K562 (cell line): ENCODE results near the gene ORAI1. TPM values are rescaled to one million over a fixed set of nuclear protein-coding genes. Genes with fewer than 3 reads are reported as not detected.
A peak's percentile ranks its signal among the peaks of the same experiment; 100 is the strongest.

ENCODE experiments used
- CTBP1 ChIP-seq: fragments of 450-650 bp; IDR thresholded peaks from 2 replicates; pipeline ENCODE4 v1.6.1; 2016; ENCODE audit warnings: borderline replicate concordance
- DNMT1 ChIP-seq: fragments of 450-650 bp; IDR thresholded peaks from 2 replicates; pipeline ENCODE4 v1.6.1; 2016; ENCODE audit warnings: antibody characterized with exemption, mild to moderate bottlenecking
- HDAC6 ChIP-seq: IDR thresholded peaks from 2 replicates; pipeline ENCODE4 v1.6.1; 2012; ENCODE audit warnings: low read depth, mild to moderate bottlenecking, control low read depth, inconsistent platforms, low read length, moderate library complexity
- HDAC8 ChIP-seq: fragments of 450-650 bp; IDR thresholded peaks from 2 replicates; pipeline ENCODE4 v1.6.1; 2016; ENCODE audit warnings: mild to moderate bottlenecking, missing genetic modification characterization, moderate library complexity, missing compliant biosample characterization
- HES1 ChIP-seq: fragments of 450-650 bp; IDR thresholded peaks from 2 replicates; pipeline ENCODE4 v1.6.1; 2016; ENCODE audit warnings: low read depth, mild to moderate bottlenecking, moderate library complexity
- KLF16 ChIP-seq: IDR thresholded peaks from 2 replicates; pipeline ENCODE4 v1.6.1; 2016; ENCODE audit warnings: antibody characterized with exemption
- MAZ ChIP-seq, 2 experiments: fragments of 450-650 bp in 1 of 2; sonication (generic) in 1 of 2; formaldehyde crosslinking; IDR thresholded peaks in 1 of 2; conservative IDR thresholded peaks in 1 of 2; 2 replicates each; pipeline versions ENCODE4 v1.4.0 to v1.5.0; 2020; ENCODE audit warnings: mild to moderate bottlenecking in 1 of 2, missing genetic modification reagents in 1 of 2
- NFRKB ChIP-seq: fragments of 450-650 bp; IDR thresholded peaks from 2 replicates; pipeline ENCODE4 v1.6.1; 2016; ENCODE audit warnings: low read depth
- POU5F1 ChIP-seq: fragments of 150-350 bp; IDR thresholded peaks from 2 replicates; pipeline ENCODE4 v1.6.1; 2014; ENCODE audit warnings: borderline replicate concordance, low read length, low read depth, mild to moderate bottlenecking; ENCODE audit not compliant: partially characterized antibody
- PPARD ChIP-seq: fragments of 250-450 bp; sonication (Bioruptor Pico); IDR thresholded peaks from 2 replicates; pipeline ENCODE4 v1.8.0; 2022; ENCODE audit warnings: inconsistent platforms, mild to moderate bottlenecking, moderate library complexity
- PRPF4 ChIP-seq: fragments of 200-400 bp; formaldehyde crosslinking; IDR thresholded peaks from one replicate; pipeline ENCODE4 v1.6.1; 2017; ENCODE audit warnings: low read length, low read depth, mild to moderate bottlenecking; ENCODE audit not compliant: insufficient read depth, poor library complexity, severe bottlenecking
- SIRT6 ChIP-seq: IDR thresholded peaks from one replicate; pipeline ENCODE4 v1.6.1; 2012; ENCODE audit warnings: low read depth, mild to moderate bottlenecking, control low read depth, inconsistent platforms, low read length, moderate library complexity
- TRIM25 ChIP-seq: fragments of 450-650 bp; IDR thresholded peaks from 2 replicates; pipeline ENCODE4 v1.7.0; 2016; ENCODE audit warnings: borderline replicate concordance
- ZBTB7A ChIP-seq: IDR thresholded peaks from 2 replicates; pipeline ENCODE4 v1.6.1; 2011; ENCODE audit warnings: low read depth, mild to moderate bottlenecking, low read length, moderate library complexity, borderline replicate concordance; ENCODE audit not compliant: control insufficient read depth
- ZSCAN32 ChIP-seq: fragments of 450-650 bp; formaldehyde crosslinking; IDR thresholded peaks from 2 replicates; pipeline ENCODE4 v1.4.0; 2020; ENCODE audit warnings: mild to moderate bottlenecking, moderate library complexity
- polyA plus RNA-seq, 8 experiments: library from polyadenylated mRNA; depleted of rRNA in 4 of 8; stranded (reverse) in 5 of 8; unstranded in 3 of 8; fragments of >200 nt; fragmentation: Nextera tagmentation in 2 of 8; fragmentation: Illumina TruSeq in 1 of 8; extraction: Ambion mirVana in 2 of 8; extraction: Trizol in 1 of 8; gene quantifications; 2 replicates each; pipeline versions ENCODE4 v1.2.1 to v1.2.3, GENCODE V29; 2011 to 2014; ENCODE audit warnings: inconsistent platforms in 1 of 8, missing spikeins in 1 of 8
- total RNA-seq, 7 experiments: library from RNA; depleted of rRNA in 6 of 7; stranded (reverse); fragments of >200 nt in 6 of 7; fragmentation: Illumina TruSeq in 2 of 7; extraction: Trizol in 2 of 7; gene quantifications; 2 replicates each; pipeline versions ENCODE4 v1.2.1 to v1.2.3, GENCODE V29; 2011 to 2021; ENCODE audit warnings: low replicate concordance in 1 of 7
- TF ChIP-seq, protein P1 (sequence below): sonication (generic); formaldehyde crosslinking; IDR thresholded peaks from 2 replicates; pipeline ENCODE4 v1.8.1; 2023; ENCODE audit warnings: mild to moderate bottlenecking, missing genetic modification reagents, moderate library complexity
- TF ChIP-seq, protein P2 (sequence below): sonication (generic); formaldehyde crosslinking; IDR thresholded peaks from 2 replicates; pipeline ENCODE4 v1.8.0; 2022; ENCODE audit warnings: missing genetic modification reagents, mild to moderate bottlenecking, borderline replicate concordance
- TF ChIP-seq, protein P3 (sequence below): fragments of 450-650 bp; IDR thresholded peaks from 2 replicates; pipeline ENCODE4 v1.6.1; 2018; ENCODE audit warnings: mild to moderate bottlenecking, low read depth; ENCODE audit not compliant: partially characterized antibody

ORAI1 gene
- total and polyA plus RNA-seq, 9 of the 15 experiments (the other 6 are each of a cell fraction or from before 2014, with no cell fraction given): 2.6 to 23.8 (median 9.3) TPM

DNA sequence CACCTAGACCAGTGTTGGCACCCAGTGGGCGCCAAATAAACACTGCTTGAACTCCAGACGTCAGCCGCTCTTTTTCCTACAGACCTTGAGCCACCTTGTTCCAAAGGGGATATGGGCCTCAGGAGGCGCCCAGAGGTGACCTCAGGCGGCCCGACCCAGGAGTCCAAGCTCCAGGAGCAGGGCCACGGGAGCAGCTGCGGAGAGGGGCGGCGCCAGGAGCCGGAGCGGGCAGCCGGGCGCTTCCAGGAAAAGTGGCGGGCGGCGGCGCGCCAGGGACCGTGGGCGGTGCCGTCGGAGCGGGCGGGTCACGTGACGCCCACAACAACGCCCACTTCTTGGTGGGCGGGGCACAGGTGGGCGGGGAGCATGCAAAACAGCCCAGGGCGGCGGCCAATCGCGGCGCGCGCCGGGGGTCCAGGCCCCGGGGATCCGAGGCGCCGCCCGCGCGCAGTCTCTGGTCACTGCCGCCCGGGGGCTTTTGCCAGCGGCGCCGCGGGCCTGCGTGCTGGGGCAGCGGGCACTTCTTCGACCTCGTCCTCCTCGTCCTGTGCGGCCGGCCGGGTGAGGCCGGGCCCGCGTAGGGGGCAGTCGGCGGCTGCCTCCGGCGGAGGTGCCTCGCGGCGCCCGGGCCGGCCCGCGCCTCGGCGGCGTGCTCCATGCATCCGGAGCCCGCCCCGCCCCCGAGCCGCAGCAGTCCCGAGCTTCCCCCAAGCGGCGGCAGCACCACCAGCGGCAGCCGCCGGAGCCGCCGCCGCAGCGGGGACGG, at the start of gene ORAI1 (continued):
- TF ChIP-seq, protein P1, sequence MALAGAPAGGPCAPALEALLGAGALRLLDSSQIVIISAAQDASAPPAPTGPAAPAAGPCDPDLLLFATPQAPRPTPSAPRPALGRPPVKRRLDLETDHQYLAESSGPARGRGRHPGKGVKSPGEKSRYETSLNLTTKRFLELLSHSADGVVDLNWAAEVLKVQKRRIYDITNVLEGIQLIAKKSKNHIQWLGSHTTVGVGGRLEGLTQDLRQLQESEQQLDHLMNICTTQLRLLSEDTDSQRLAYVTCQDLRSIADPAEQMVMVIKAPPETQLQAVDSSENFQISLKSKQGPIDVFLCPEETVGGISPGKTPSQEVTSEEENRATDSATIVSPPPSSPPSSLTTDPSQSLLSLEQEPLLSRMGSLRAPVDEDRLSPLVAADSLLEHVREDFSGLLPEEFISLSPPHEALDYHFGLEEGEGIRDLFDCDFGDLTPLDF (CRISPR knock-in tag): no peak; the same call in 1 of the 2 replicates
- no peak for TF ChIP-seq SIRT6
- TF ChIP-seq ZSCAN32 (CRISPR knock-in tag): no peak
- TF ChIP-seq HES1: no peak
- no peak for TF ChIP-seq PPARD (CRISPR knock-in tag)
- TF ChIP-seq POU5F1: no peak
- TF ChIP-seq CTBP1: peak; percentile 86
- no peak for TF ChIP-seq DNMT1
- no peak for TF ChIP-seq HDAC6
- TF ChIP-seq PRPF4: no peak
- no peak for TF ChIP-seq KLF16
- TF ChIP-seq, protein P2, sequence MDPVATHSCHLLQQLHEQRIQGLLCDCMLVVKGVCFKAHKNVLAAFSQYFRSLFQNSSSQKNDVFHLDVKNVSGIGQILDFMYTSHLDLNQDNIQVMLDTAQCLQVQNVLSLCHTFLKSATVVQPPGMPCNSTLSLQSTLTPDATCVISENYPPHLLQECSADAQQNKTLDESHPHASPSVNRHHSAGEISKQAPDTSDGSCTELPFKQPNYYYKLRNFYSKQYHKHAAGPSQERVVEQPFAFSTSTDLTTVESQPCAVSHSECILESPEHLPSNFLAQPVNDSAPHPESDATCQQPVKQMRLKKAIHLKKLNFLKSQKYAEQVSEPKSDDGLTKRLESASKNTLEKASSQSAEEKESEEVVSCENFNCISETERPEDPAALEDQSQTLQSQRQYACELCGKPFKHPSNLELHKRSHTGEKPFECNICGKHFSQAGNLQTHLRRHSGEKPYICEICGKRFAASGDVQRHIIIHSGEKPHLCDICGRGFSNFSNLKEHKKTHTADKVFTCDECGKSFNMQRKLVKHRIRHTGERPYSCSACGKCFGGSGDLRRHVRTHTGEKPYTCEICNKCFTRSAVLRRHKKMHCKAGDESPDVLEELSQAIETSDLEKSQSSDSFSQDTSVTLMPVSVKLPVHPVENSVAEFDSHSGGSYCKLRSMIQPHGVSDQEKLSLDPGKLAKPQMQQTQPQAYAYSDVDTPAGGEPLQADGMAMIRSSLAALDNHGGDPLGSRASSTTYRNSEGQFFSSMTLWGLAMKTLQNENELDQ (CRISPR knock-in tag): no peak
- TF ChIP-seq ZBTB7A: peak; percentile 84
- peak; percentile 51 to 87 for TF ChIP-seq MAZ (CRISPR knock-in tag; conservative IDR thresholded peaks at IDR 0.05 in 1 of 2, IDR thresholded peaks at IDR 0.05 in 1 of 2)
- no peak for TF ChIP-seq TRIM25
- TF ChIP-seq NFRKB: no peak
- TF ChIP-seq HDAC8 (tag): no peak
- TF ChIP-seq, protein P3, sequence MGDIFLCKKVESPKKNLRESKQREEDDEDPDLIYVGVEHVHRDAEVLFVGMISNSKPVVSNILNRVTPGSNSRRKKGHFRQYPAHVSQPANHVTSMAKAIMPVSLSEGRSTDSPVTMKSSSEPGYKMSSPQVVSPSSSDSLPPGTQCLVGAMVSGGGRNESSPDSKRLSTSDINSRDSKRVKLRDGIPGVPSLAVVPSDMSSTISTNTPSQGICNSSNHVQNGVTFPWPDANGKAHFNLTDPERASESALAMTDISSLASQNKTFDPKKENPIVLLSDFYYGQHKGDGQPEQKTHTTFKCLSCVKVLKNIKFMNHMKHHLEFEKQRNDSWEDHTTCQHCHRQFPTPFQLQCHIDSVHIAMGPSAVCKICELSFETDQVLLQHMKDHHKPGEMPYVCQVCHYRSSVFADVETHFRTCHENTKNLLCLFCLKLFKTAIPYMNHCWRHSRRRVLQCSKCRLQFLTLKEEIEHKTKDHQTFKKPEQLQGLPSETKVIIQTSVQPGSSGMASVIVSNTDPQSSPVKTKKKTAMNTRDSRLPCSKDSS: no peak
